ENCODE measurements around the gene RGS9BP. TPM values are rescaled to one million over a fixed set of nuclear protein-coding genes. Genes with fewer than 3 reads are reported as not detected.
"Not testable (repeated sequence)": the region's sequence is repeated elsewhere in the genome, so short reads cannot be mapped to it uniquely, and the experiment has no call there.

The RGS9BP gene
- total RNA-seq, 1 experiment from 2014 or later, result 0.75 TPM

- Mint-ChIP-seq H3K36me3 (ENCODE audit: insufficient read depth, unreplicated experiment) (peaks cover 88% of the 10 kb centered on the region), H3K4me1 (ENCODE audit: low read depth, unreplicated experiment) (peaks cover 9% of the 10 kb centered on the region), H3K27ac (ENCODE audit: unreplicated experiment) (no peak overlapping the region), H3K27me3 (ENCODE audit: insufficient read depth, unreplicated experiment) (no peaks in the 10 kb centered on the region), H3K4me3 (ENCODE audit: unreplicated experiment) (no peak overlapping the region), H3K9me3 (ENCODE audit: unreplicated experiment) (no peaks in the 10 kb centered on the region)
- Histone ChIP-seq H3K36me3 (ENCODE audit: control insufficient read depth, insufficient read depth, low read length) (peaks cover 7% of the 10 kb centered on the region), H3K4me3 (ENCODE audit: low read depth, low read length) (no peak overlapping the region), H3K27me3 (replicated peaks; ENCODE audit: control insufficient read depth, insufficient read depth, low read length) (no peaks in the 10 kb centered on the region), H3K4me1 (peaks cover 16% of the 10 kb centered on the region), H3K9me3 (peaks cover 21% of the 10 kb centered on the region)
- POLR2A ChIA-PET, result no interaction called here
- peak in 1 of 2 experiments; percentile 64 for DNase-seq
- intact Hi-C loops (cut with micrococcal nuclease; ENCODE audit: unreplicated experiment), result no loop called here
- no peak for TF ChIP-seq CTCF (IDR thresholded peaks at IDR 0.05; ENCODE audit: insufficient read depth in 1 of 2, low read depth in 1 of 2, low read length in 1 of 2, severe bottlenecking in 1 of 2, unreplicated experiment in 1 of 2)
- CTCF ChIA-PET, result no interaction called here
- BruUV-seq (replicated peaks), result no TSS peak
Observed at GRCh38 chr19:32702010-32702409, 26.4 kb downstream of the RGS9BP start.

DNA sequence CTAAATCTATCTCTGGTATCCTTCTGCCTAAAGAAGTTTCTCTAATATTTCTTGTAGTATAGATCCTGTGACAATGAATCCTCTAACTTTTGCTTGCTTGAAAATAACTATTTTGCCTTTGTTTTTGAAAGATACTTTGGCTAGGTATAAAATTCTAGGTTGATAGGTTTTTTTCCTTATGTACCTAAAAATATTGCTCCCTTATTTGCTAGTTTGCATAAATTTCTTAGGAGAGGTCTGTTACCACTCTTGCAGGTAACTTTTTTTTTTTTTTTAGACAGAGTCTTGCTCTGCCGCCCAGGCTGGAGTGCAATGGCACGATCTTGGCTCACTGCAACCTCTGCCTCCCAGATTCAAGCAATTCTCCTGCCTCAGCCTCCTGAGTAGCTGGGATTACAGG lies 28.4 kb downstream of the RGS9BP start:
- intact Hi-C loops (cut with micrococcal nuclease; ENCODE audit: unreplicated experiment); H3K36me3 ChIP-seq (ENCODE audit: control insufficient read depth, insufficient read depth, low read length); CTCF ChIA-PET; H3K9me3 Mint-ChIP-seq (ENCODE audit: unreplicated experiment); BruUV-seq (replicated peaks); DNase-seq; H3K27me3 ChIP-seq (replicated peaks; ENCODE audit: control insufficient read depth, insufficient read depth, low read length); POLR2A ChIA-PET; H3K4me3 ChIP-seq (ENCODE audit: low read depth, low read length); H3K4me3 Mint-ChIP-seq (ENCODE audit: unreplicated experiment); H3K27me3 Mint-ChIP-seq (ENCODE audit: insufficient read depth, unreplicated experiment); H3K4me1 Mint-ChIP-seq (ENCODE audit: low read depth, unreplicated experiment): not testable (repeated sequence)
- H3K27ac Mint-ChIP-seq (ENCODE audit: unreplicated experiment), result peak overlapping the region; percentile 56
- H3K9me3 ChIP-seq, result peaks cover 21% of the 10 kb centered on the region
- H3K36me3 Mint-ChIP-seq (ENCODE audit: insufficient read depth, unreplicated experiment), result peaks cover 80% of the 10 kb centered on the region
- peaks cover 16% of the 10 kb centered on the region for H3K4me1 ChIP-seq

DNA sequence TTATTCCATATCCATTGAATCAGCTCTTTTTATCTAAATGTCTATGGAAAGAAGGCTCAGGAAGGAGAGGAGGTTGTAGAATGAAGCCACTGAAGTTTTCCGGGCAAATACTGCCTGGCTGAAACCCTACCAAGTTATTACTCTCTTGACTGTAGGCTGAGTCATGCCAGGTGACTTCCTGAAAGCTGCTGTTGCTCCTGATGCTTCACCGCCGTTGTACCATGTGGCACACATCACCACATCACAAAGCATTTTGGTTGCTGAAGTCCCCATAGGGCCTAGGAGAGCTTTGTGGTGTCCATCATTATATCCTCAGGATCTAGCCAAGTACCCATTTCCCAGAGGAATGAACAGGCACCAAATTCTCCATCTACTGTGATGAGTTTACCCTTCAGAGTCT lies 32.8 kb downstream of the RGS9BP start:
- H3K27ac Mint-ChIP-seq (ENCODE audit: unreplicated experiment), result no peak overlapping the region
- Histone ChIP-seq H3K4me1 (no peaks in the 10 kb centered on the region), H3K4me3 (ENCODE audit: low read depth, low read length) (no peak overlapping the region), H3K36me3 (ENCODE audit: control insufficient read depth, insufficient read depth, low read length) (peaks cover 4% of the 10 kb centered on the region; the same call in 1 of the 2 replicates), H3K27me3 (replicated peaks; ENCODE audit: control insufficient read depth, insufficient read depth, low read length) (no peaks in the 10 kb centered on the region), H3K9me3 (peaks cover 12% of the 10 kb centered on the region)
- no peaks in the 10 kb centered on the region for H3K4me1 Mint-ChIP-seq (ENCODE audit: low read depth, unreplicated experiment)
- H3K4me3 Mint-ChIP-seq (ENCODE audit: unreplicated experiment), result no peak overlapping the region
- H3K9me3 Mint-ChIP-seq (ENCODE audit: unreplicated experiment), result no peaks in the 10 kb centered on the region
- DNase-seq, result no peak
- intact Hi-C loops (cut with micrococcal nuclease; ENCODE audit: unreplicated experiment), result no loop called here
- CTCF ChIA-PET, result no interaction called here
- BruUV-seq (replicated peaks), result no TSS peak
- no peak for TF ChIP-seq CTCF (IDR thresholded peaks at IDR 0.05; ENCODE audit: insufficient read depth in 1 of 2, low read depth in 1 of 2, low read length in 1 of 2, severe bottlenecking in 1 of 2, unreplicated experiment in 1 of 2)
- POLR2A ChIA-PET, result no interaction called here
- H3K36me3 Mint-ChIP-seq (ENCODE audit: insufficient read depth, unreplicated experiment), result peaks cover 60% of the 10 kb centered on the region
- H3K27me3 Mint-ChIP-seq (ENCODE audit: insufficient read depth, unreplicated experiment), result no peaks in the 10 kb centered on the region

- CTCF ChIA-PET, result no interaction called here
- peaks cover 57% of the 10 kb centered on the region for H3K36me3 Mint-ChIP-seq (ENCODE audit: insufficient read depth, unreplicated experiment)
- no peaks in the 10 kb centered on the region for H3K9me3 Mint-ChIP-seq (ENCODE audit: unreplicated experiment)
- H3K4me1 Mint-ChIP-seq (ENCODE audit: low read depth, unreplicated experiment), result no peaks in the 10 kb centered on the region
- intact Hi-C loops (cut with micrococcal nuclease; ENCODE audit: unreplicated experiment), result no loop called here
- H3K27me3 Mint-ChIP-seq (ENCODE audit: insufficient read depth, unreplicated experiment), result no peaks in the 10 kb centered on the region
- Histone ChIP-seq H3K36me3 (ENCODE audit: control insufficient read depth, insufficient read depth, low read length) (peaks cover 4% of the 10 kb centered on the region; the same call in 1 of the 2 replicates), H3K4me1 (no peaks in the 10 kb centered on the region), H3K9me3 (peaks cover 7% of the 10 kb centered on the region), H3K27me3 (replicated peaks; ENCODE audit: control insufficient read depth, insufficient read depth, low read length) (no peaks in the 10 kb centered on the region), H3K4me3 (ENCODE audit: low read depth, low read length) (no peak overlapping the region)
- POLR2A ChIA-PET, result no interaction called here
- no peak for TF ChIP-seq CTCF (IDR thresholded peaks at IDR 0.05; ENCODE audit: insufficient read depth in 1 of 2, low read depth in 1 of 2, low read length in 1 of 2, severe bottlenecking in 1 of 2, unreplicated experiment in 1 of 2)
- H3K27ac Mint-ChIP-seq (ENCODE audit: unreplicated experiment), result no peak overlapping the region
- H3K4me3 Mint-ChIP-seq (ENCODE audit: unreplicated experiment), result no peak overlapping the region
- no TSS peak for BruUV-seq (replicated peaks)
- DNase-seq, result no peak
Observed at GRCh38 chr19:32709032-32709431, 33.4 kb downstream of the RGS9BP start.

All from Caco-2 (cell line).